GM06990 (cell line): ENCODE measurements around the gene C2CD4A.

Experiments used
- DNase-seq: peaks from one replicate; pipeline ENCODE4 v3.0.0-alpha.2; 2011; ENCODE audit not compliant: insufficient read length; ENCODE audit errors: extremely low read depth
- H3K27me3 ChIP-seq: replicated peaks from 2 replicates; pipeline ENCODE4 v1.6.0; 2011; ENCODE audit warnings: low read length; ENCODE audit not compliant: control insufficient read depth, insufficient read depth
- H3K36me3 ChIP-seq: 2 replicates; pipeline ENCODE4 v1.5.1; 2011; ENCODE audit warnings: low read length; ENCODE audit not compliant: control insufficient read depth, insufficient read depth
- H3K4me3 ChIP-seq: replicated peaks from 2 replicates; pipeline ENCODE4 v1.5.1; 2011; ENCODE audit warnings: low read depth, mild to moderate bottlenecking, control low read depth, low read length
- TF ChIP-seq, protein P1 (sequence below): IDR thresholded peaks from 2 replicates; pipeline ENCODE4 v1.5.1; 2011; ENCODE audit warnings: low read length, control low read depth, mild to moderate bottlenecking, inconsistent platforms; ENCODE audit not compliant: insufficient read depth, poor library complexity, severe bottlenecking

Gene C2CD4A

DNA sequence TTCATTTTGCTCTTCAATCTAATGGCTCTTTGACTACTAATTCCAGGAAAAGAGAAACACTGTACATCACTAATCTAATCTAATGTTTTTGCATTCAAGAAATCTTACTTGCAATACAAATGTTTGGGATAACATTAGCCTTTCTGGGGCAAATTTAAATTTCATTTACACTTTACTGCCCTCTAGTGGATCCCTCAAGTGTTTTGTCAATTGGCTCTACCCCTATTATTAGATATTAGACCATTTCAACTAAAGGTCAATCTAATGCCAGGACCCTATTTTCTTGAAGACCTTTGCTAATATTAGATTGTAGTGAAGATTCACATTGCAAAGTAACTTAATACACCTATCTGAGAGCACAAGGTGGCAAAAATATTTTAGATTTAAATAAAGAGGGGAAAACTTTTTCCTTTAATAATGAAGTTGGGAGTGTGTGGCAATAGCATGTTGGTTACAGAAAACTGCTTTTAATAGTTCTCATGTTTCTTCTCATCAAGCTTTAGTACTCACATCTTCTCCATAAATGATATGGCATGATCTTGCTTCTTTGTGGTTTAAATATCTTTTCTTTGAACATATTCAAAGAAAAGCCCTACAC is 5.0 kb downstream of the C2CD4A start:
- H3K4me3 ChIP-seq: no peak overlapping the region
- peaks cover 1% of the 10 kb centered on the region; the same call in 1 of the 2 replicates for H3K27me3 ChIP-seq
- H3K36me3 ChIP-seq: no peaks in the 10 kb centered on the region
- TF ChIP-seq, protein P1, sequence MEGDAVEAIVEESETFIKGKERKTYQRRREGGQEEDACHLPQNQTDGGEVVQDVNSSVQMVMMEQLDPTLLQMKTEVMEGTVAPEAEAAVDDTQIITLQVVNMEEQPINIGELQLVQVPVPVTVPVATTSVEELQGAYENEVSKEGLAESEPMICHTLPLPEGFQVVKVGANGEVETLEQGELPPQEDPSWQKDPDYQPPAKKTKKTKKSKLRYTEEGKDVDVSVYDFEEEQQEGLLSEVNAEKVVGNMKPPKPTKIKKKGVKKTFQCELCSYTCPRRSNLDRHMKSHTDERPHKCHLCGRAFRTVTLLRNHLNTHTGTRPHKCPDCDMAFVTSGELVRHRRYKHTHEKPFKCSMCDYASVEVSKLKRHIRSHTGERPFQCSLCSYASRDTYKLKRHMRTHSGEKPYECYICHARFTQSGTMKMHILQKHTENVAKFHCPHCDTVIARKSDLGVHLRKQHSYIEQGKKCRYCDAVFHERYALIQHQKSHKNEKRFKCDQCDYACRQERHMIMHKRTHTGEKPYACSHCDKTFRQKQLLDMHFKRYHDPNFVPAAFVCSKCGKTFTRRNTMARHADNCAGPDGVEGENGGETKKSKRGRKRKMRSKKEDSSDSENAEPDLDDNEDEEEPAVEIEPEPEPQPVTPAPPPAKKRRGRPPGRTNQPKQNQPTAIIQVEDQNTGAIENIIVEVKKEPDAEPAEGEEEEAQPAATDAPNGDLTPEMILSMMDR: peak; percentile 59
- no peak for DNase-seq

DNA sequence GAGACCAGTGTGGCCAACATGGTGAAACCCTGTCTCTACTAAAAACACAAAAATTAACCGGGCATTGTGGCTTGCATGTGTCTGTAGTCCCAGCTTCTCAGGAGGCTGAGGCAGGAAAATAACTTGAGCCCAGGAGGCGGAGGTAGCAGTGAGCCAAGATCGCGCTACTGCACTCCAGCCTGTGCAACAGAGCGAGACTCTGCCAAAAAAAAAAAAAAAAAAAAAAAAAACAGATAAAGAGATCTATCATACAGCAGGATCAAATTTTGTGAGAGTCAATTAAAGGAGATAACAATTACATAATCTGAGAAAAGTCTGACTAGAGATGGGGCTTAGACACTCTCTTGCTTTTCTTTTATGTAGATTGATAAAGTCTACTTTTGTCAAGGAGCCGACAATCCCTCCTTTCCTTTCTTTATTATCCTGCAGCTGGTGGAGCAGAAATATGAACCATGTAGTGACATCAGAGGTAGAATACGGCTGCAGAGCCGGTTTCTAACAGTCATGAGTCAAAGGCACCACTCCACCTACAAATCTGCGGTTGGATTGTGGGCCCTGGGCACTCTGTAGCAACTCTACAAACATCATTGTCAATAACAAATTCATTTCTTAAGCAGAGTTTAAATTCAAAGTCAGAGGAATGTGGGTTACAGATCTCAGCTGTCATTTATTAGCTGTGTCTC is 9.0 kb downstream of the C2CD4A start:
- DNase-seq: no peak
- H3K4me3 ChIP-seq: no peak overlapping the region
- TF ChIP-seq, protein P1: no peak
- H3K27me3 ChIP-seq: no peaks in the 10 kb centered on the region
- no peaks in the 10 kb centered on the region for H3K36me3 ChIP-seq

GRCh38 chr15:62079594-62079993 is 12.8 kb downstream of the C2CD4A start:
- TF ChIP-seq, protein P1: no peak
- DNase-seq: no peak
- Histone ChIP-seq H3K36me3 (no peaks in the 10 kb centered on the region), H3K4me3 (no peak overlapping the region), H3K27me3 (no peaks in the 10 kb centered on the region)

- Histone ChIP-seq H3K4me3 (no peak overlapping the region), H3K27me3 (no peaks in the 10 kb centered on the region), H3K36me3 (no peaks in the 10 kb centered on the region; the same call in 1 of the 2 replicates)
- TF ChIP-seq, protein P1: no peak
- no peak for DNase-seq
These were observed 16.7 kb downstream of the C2CD4A start for GRCh38 chr15:62083194-62084154.

- Histone ChIP-seq H3K4me3 (no peak overlapping the region), H3K27me3 (no peaks in the 10 kb centered on the region), H3K36me3 (no peaks in the 10 kb centered on the region; the same call in 1 of the 2 replicates)
- no peak for DNase-seq
- TF ChIP-seq, protein P1: no peak
These were observed 19.0 kb downstream of the C2CD4A start for GRCh38 chr15:62085740-62086139.
